Subcutaneous abdominal adipose tissue (tissue), 5 donors: ENCODE measurements around the gene MPV17L.
"Not testable (repeated sequence)": the region's sequence is repeated elsewhere in the genome, so short reads cannot be mapped to it uniquely, and the experiment has no call there.

Experiments used
- H3K27ac ChIP-seq: one replicate; pipeline ENCODE4 v1.7.0; 2013; ENCODE audit warnings: low read depth, mild to moderate bottlenecking, inconsistent platforms, low read length, moderate library complexity
- H3K27me3 ChIP-seq, 5 donors: one replicate each; pipeline ENCODE4 v1.7.0; 2013; ENCODE audit warnings: low read length in 5 of 5, inconsistent platforms in 1 of 5; ENCODE audit not compliant: control insufficient read depth in 5 of 5, insufficient read depth in 4 of 5
- H3K36me3 ChIP-seq, 5 donors: one replicate each; pipeline ENCODE4 v1.7.0; 2013; ENCODE audit warnings: low read length in 5 of 5; ENCODE audit not compliant: control insufficient read depth in 5 of 5, insufficient read depth in 5 of 5
- H3K4me1 ChIP-seq, 5 donors: one replicate each; pipeline ENCODE4 v1.7.0; 2013; ENCODE audit warnings: low read length in 5 of 5, mild to moderate bottlenecking in 3 of 5, moderate library complexity in 1 of 5; ENCODE audit not compliant: control insufficient read depth in 5 of 5, insufficient read depth in 5 of 5
- H3K4me3 ChIP-seq, 5 donors: one replicate each; pipeline ENCODE4 v1.7.0; 2013; ENCODE audit warnings: low read length in 5 of 5, low read depth in 1 of 5
- H3K9ac ChIP-seq, 5 donors: one replicate each; pipeline ENCODE4 v1.7.0; 2013; ENCODE audit warnings: low read length in 5 of 5, mild to moderate bottlenecking in 4 of 5, moderate library complexity in 3 of 5
- H3K9me3 ChIP-seq, 5 donors: one replicate each; pipeline ENCODE4 v1.7.0; 2013; ENCODE audit warnings: low read length in 5 of 5; ENCODE audit not compliant: control insufficient read depth in 5 of 5
- donor health status: healthy.
- donor health status: healthy.
- donor health status: healthy.
- donor health status: healthy.
- donor health status: healthy.

Gene MPV17L

GRCh38 chr16:15404792-15405191, 9.2 kb downstream of the MPV17L start:
- Histone ChIP-seq H3K27me3 (no peaks in the 10 kb centered on the region), H3K9me3 (no peaks in the 10 kb centered on the region), H3K27ac (no peak overlapping the region), H3K4me1 (peaks cover 0 to 15% (median 0%) of the 10 kb centered on the region in 5 donors), H3K4me3 (no peak overlapping the region), H3K9ac (no peak overlapping the region), H3K36me3 (peaks cover 0 to 6% (median 4%) of the 10 kb centered on the region in 5 donors)

GRCh38 chr16:15407756-15408155, 12.2 kb downstream of the MPV17L start:
- not testable (repeated sequence) for H3K27ac ChIP-seq, H3K9ac ChIP-seq, H3K9me3 ChIP-seq, H3K27me3 ChIP-seq, H3K36me3 ChIP-seq, H3K4me3 ChIP-seq
- H3K4me1 ChIP-seq, result peaks cover 0 to 15% (median 0%) of the 10 kb centered on the region in 5 donors

- not testable (repeated sequence) for H3K9ac ChIP-seq, H3K4me1 ChIP-seq, H3K9me3 ChIP-seq, H3K27me3 ChIP-seq, H3K36me3 ChIP-seq, H3K27ac ChIP-seq, H3K4me3 ChIP-seq
Observed at GRCh38 chr16:15409476-15409875, 13.9 kb downstream of the MPV17L start.

- H3K4me3 ChIP-seq, result no peak overlapping the region
- no peaks in the 10 kb centered on the region for H3K4me1 ChIP-seq
- H3K36me3 ChIP-seq, result no peaks in the 10 kb centered on the region
- H3K9me3 ChIP-seq, result no peaks in the 10 kb centered on the region
- no peak overlapping the region for H3K27ac ChIP-seq
- no peaks in the 10 kb centered on the region for H3K27me3 ChIP-seq
- no peak overlapping the region for H3K9ac ChIP-seq
Observed at GRCh38 chr16:15415511-15415985, 20.0 kb downstream of the MPV17L start.

- Histone ChIP-seq H3K27me3 (no peaks in the 10 kb centered on the region), H3K9ac (no peak overlapping the region), H3K27ac (no peak overlapping the region), H3K4me1 (no peaks in the 10 kb centered on the region), H3K9me3 (no peaks in the 10 kb centered on the region), H3K4me3 (no peak overlapping the region), H3K36me3 (no peaks in the 10 kb centered on the region)
Observed at GRCh38 chr16:15417197-15417596, 21.6 kb downstream of the MPV17L start.

GRCh38 chr16:15418206-15418605, 22.7 kb downstream of the MPV17L start:
- no peaks in the 10 kb centered on the region for H3K9me3 ChIP-seq
- no peak overlapping the region for H3K4me3 ChIP-seq
- H3K27me3 ChIP-seq, result no peaks in the 10 kb centered on the region
- H3K4me1 ChIP-seq, result no peaks in the 10 kb centered on the region
- H3K27ac ChIP-seq, result no peak overlapping the region
- H3K36me3 ChIP-seq, result no peaks in the 10 kb centered on the region
- H3K9ac ChIP-seq, result no peak overlapping the region

GRCh38 chr16:15421696-15422095, 26.1 kb downstream of the MPV17L start:
- not testable (repeated sequence) for H3K27me3 ChIP-seq, H3K9ac ChIP-seq, H3K4me1 ChIP-seq, H3K36me3 ChIP-seq, H3K4me3 ChIP-seq, H3K27ac ChIP-seq, H3K9me3 ChIP-seq

- H3K4me3 ChIP-seq, result no peak overlapping the region
- no peaks in the 10 kb centered on the region for H3K36me3 ChIP-seq
- no peak overlapping the region for H3K9ac ChIP-seq
Observed at GRCh38 chr16:15422222-15422621, 26.7 kb downstream of the MPV17L start.

GRCh38 chr16:15425861-15426260, 30.3 kb downstream of the MPV17L start:
- Histone ChIP-seq H3K4me3 (no peak overlapping the region), H3K27ac (no peak overlapping the region), H3K4me1 (no peaks in the 10 kb centered on the region), H3K9ac (no peak overlapping the region), H3K27me3 (no peaks in the 10 kb centered on the region), H3K36me3 (no peaks in the 10 kb centered on the region), H3K9me3 (no peaks in the 10 kb centered on the region)

More at GRCh38 chr16:15422222-15422621, 26.7 kb downstream of the MPV17L start:
- no peaks in the 10 kb centered on the region for H3K27me3 ChIP-seq
- no peaks in the 10 kb centered on the region for H3K4me1 ChIP-seq
- no peaks in the 10 kb centered on the region for H3K9me3 ChIP-seq
- H3K27ac ChIP-seq, result no peak overlapping the region

- Histone ChIP-seq H3K4me1 (no peaks in the 10 kb centered on the region), H3K27ac (no peak overlapping the region), H3K27me3 (no peaks in the 10 kb centered on the region), H3K9me3 (no peaks in the 10 kb centered on the region), H3K9ac (no peak overlapping the region), H3K4me3 (no peak overlapping the region), H3K36me3 (no peaks in the 10 kb centered on the region)
Observed at GRCh38 chr16:15426796-15427195, 31.2 kb downstream of the MPV17L start.
